SK-N-MC (cell line): ENCODE measurements around the gene STAM.

Source experiments
- DNase-seq: peaks from one replicate; pipeline ENCODE4 v3.0.0-alpha.2; 2011; ENCODE audit warnings: low read depth, low spot score
- H3K27ac ChIP-seq: fragments of 200-600 bp; sonication (generic); 2 replicates; pipeline ENCODE4 v1.5.1; 2016; ENCODE audit warnings: mixed run types
- H3K36me3 ChIP-seq: fragments of 200-600 bp; sonication (generic); 2 replicates; pipeline ENCODE4 v1.6.1; 2017; ENCODE audit warnings: antibody characterized with exemption, low read length, mixed read lengths; ENCODE audit not compliant: insufficient read depth
- H3K4me3 ChIP-seq: fragments of 200-600 bp; sonication (generic); 2 replicates; pipeline ENCODE4 v1.5.1; 2016
- H3K9ac ChIP-seq: fragments of 200-600 bp; sonication (generic); 2 replicates; pipeline ENCODE4 v1.8.0; 2017; ENCODE audit warnings: mixed run types, mixed read lengths; ENCODE audit not compliant: insufficient read length
- H3K9me3 ChIP-seq: fragments of 200-600 bp; sonication (generic); 2 replicates; pipeline ENCODE4 v1.6.1; 2017; ENCODE audit warnings: low read depth, mild to moderate bottlenecking, antibody characterized with exemption, low read length, moderate library complexity, mixed read lengths
- EZH2 ChIP-seq: fragments of 200-600 bp; sonication (generic); IDR thresholded peaks from one replicate; pipeline ENCODE4 v1.6.1; 2017; ENCODE audit warnings: antibody characterized with exemption
- FOXP2 ChIP-seq: optimal IDR thresholded peaks from 2 replicates; pipeline ENCODE3; 2011; ENCODE audit warnings: mild to moderate bottlenecking, moderate library complexity; ENCODE audit not compliant: insufficient read depth; ENCODE audit errors: extremely low read length, control extremely low read depth
- POLR2AphosphoS5 ChIP-seq: IDR thresholded peaks from 2 replicates; pipeline ENCODE4 v1.6.1; 2012; ENCODE audit warnings: mild to moderate bottlenecking, low read depth, low read length, borderline replicate concordance

Gene STAM

GRCh38 chr10:17652585-17652984 lies 8.6 kb downstream of the STAM start:
- Histone ChIP-seq H3K27ac (no peak overlapping the region), H3K36me3 (peaks cover 6% of the 10 kb centered on the region; the same call in 1 of the 2 replicates), H3K9ac (no peak overlapping the region), H3K9me3 (no peaks in the 10 kb centered on the region; the same call in 1 of the 2 replicates), H3K4me3 (no peak overlapping the region)
- no peak for DNase-seq
- TF ChIP-seq EZH2: no peak
- TF ChIP-seq POLR2AphosphoS5: no peak

- peaks cover 6% of the 10 kb centered on the region; the same call in 1 of the 2 replicates for H3K36me3 ChIP-seq
- no peak overlapping the region for H3K9ac ChIP-seq
- TF ChIP-seq EZH2 (no peak), POLR2AphosphoS5 (no peak), FOXP2 (no peak)
- no peaks in the 10 kb centered on the region; the same call in 1 of the 2 replicates for H3K9me3 ChIP-seq
- no peak for DNase-seq
- H3K4me3 ChIP-seq: no peak overlapping the region
- no peak overlapping the region for H3K27ac ChIP-seq
Measured at GRCh38 chr10:17655009-17655408, 11.1 kb downstream of the STAM start.

- Histone ChIP-seq H3K27ac (no peak overlapping the region), H3K9me3 (no peaks in the 10 kb centered on the region; the same call in 1 of the 2 replicates), H3K4me3 (no peak overlapping the region), H3K9ac (no peak overlapping the region), H3K36me3 (peaks cover 6% of the 10 kb centered on the region; the same call in 1 of the 2 replicates)
- no peak for TF ChIP-seq EZH2
- TF ChIP-seq FOXP2: no peak
- no peak for TF ChIP-seq POLR2AphosphoS5
- DNase-seq: no peak
Measured at GRCh38 chr10:17655567-17656146, 11.7 kb downstream of the STAM start.

DNA sequence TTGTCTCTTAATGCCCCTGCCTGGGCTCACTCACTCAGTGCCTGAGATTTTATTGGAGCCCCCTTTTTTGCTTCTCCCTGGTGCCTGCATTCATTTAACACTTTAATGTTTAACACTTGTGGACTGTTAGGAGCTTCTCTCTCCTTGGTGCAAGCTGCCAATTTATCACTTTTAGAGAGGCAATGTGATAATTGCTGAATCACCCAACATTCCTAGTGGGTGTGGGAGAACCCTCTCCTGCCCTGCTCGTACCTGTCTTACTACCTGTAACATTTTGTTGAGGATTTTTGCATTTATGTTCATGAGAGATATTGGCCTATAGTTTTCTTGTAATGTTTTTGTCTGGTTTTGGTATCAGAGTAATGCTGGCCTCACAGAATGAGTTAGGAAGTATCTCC lies 13.2 kb downstream of the STAM start:
- Histone ChIP-seq H3K9ac (no peak overlapping the region), H3K27ac (no peak overlapping the region), H3K9me3 (no peaks in the 10 kb centered on the region; the same call in 1 of the 2 replicates), H3K36me3 (peaks cover 6% of the 10 kb centered on the region; the same call in 1 of the 2 replicates), H3K4me3 (no peak overlapping the region)
- no peak for TF ChIP-seq FOXP2
- no peak for TF ChIP-seq EZH2
- no peak for TF ChIP-seq POLR2AphosphoS5
- no peak for DNase-seq

- TF ChIP-seq POLR2AphosphoS5 (no peak), FOXP2 (no peak), EZH2 (no peak)
- no peaks in the 10 kb centered on the region; the same call in 1 of the 2 replicates for H3K9me3 ChIP-seq
- no peak overlapping the region for H3K9ac ChIP-seq
- no peak overlapping the region for H3K4me3 ChIP-seq
- H3K36me3 ChIP-seq: no peaks in the 10 kb centered on the region
- no peak for DNase-seq
- H3K27ac ChIP-seq: no peak overlapping the region
Measured at GRCh38 chr10:17659365-17659764, 15.4 kb downstream of the STAM start.

- no peak overlapping the region for H3K27ac ChIP-seq
- H3K9me3 ChIP-seq: no peaks in the 10 kb centered on the region
- DNase-seq: no peak
- H3K9ac ChIP-seq: no peak overlapping the region
- no peak for TF ChIP-seq POLR2AphosphoS5
- TF ChIP-seq FOXP2: no peak
- TF ChIP-seq EZH2: no peak
- H3K4me3 ChIP-seq: no peak overlapping the region
- H3K36me3 ChIP-seq: no peaks in the 10 kb centered on the region
Measured at GRCh38 chr10:17660921-17661320, 17.0 kb downstream of the STAM start.

GRCh38 chr10:17661510-17661909 lies 17.6 kb downstream of the STAM start:
- H3K4me3 ChIP-seq: no peak overlapping the region
- no peaks in the 10 kb centered on the region for H3K9me3 ChIP-seq
- DNase-seq: no peak
- no peak overlapping the region for H3K27ac ChIP-seq
- no peaks in the 10 kb centered on the region for H3K36me3 ChIP-seq
- no peak overlapping the region for H3K9ac ChIP-seq
- TF ChIP-seq POLR2AphosphoS5 (no peak), EZH2 (no peak), FOXP2 (no peak)

DNA sequence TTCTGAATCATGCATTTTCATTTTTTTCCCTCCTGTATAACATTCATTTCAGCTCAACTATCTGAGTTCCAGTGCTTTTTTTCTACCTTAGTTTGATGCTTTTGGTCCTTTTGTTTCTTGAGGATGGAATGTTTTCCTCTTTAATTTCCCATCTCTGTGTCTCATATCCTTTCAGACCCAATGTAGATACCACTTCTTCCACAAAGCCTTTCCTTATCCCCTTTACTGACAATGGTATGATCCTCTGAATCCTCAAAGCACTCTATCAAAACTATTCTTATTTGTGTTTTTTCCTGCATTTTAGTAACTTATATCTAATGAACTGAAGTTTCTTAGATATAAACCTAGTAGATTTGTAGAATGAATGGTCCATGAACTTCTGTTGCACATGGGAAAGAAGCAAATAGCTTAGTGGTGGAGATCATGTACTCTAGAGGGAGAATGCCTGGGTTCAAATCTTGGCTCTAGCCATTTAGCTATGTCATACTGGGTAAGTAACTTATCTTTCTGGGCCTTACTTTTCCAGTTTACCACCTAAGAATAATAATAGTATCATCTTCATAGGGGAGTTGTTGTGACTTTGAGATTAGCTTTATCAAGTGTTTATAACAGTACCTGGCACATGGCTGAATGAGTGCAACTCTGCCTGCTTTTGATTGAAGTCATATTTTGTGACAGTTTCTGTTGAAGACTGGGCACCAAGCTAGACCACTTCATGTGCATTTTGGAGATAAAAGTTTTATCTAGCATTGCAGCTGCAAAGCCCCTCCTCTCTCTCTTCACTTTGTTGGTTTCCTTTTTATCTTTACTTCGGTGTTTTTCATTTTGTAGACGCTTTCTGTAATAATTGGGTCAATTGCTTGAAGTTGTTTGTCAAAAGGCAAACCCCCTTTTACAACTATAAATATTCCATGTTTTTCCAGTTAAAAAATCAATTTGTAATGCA lies 18.5 kb downstream of the STAM start:
- Histone ChIP-seq H3K9me3 (no peaks in the 10 kb centered on the region), H3K9ac (no peak overlapping the region), H3K27ac (no peak overlapping the region), H3K36me3 (no peaks in the 10 kb centered on the region), H3K4me3 (no peak overlapping the region)
- TF ChIP-seq POLR2AphosphoS5 (no peak), FOXP2 (no peak), EZH2 (no peak)
- no peak for DNase-seq
